Osteocyte (in vitro differentiated cells): ENCODE results near the gene LMO1. TPM values are rescaled to one million over a fixed set of nuclear protein-coding genes. Genes with fewer than 3 reads are reported as not detected.

ENCODE experiments used
- DNase-seq: peaks from one replicate; pipeline ENCODE4 v3.0.0; 2021; ENCODE audit warnings: mixed read lengths; ENCODE audit not compliant: unreplicated experiment; ENCODE audit errors: extremely low spot score
- H3K27ac Mint-ChIP-seq: one replicate; pipeline ENCODE4 v1.8.0; 2021; ENCODE audit warnings: mild to moderate bottlenecking, mixed read lengths; ENCODE audit not compliant: unreplicated experiment
- H3K27me3 Mint-ChIP-seq: one replicate; pipeline ENCODE4 v1.8.0; 2021; ENCODE audit warnings: mixed read lengths; ENCODE audit not compliant: unreplicated experiment
- H3K36me3 Mint-ChIP-seq: one replicate; pipeline ENCODE4 v1.8.0; 2021; ENCODE audit warnings: mixed read lengths; ENCODE audit not compliant: unreplicated experiment
- H3K4me1 Mint-ChIP-seq: one replicate; pipeline ENCODE4 v1.8.0; 2021; ENCODE audit warnings: mixed read lengths; ENCODE audit not compliant: unreplicated experiment
- H3K4me3 Mint-ChIP-seq: one replicate; pipeline ENCODE4 v1.8.0; 2021; ENCODE audit warnings: mild to moderate bottlenecking, moderate library complexity, mixed read lengths; ENCODE audit not compliant: unreplicated experiment
- H3K9me3 Mint-ChIP-seq: one replicate; pipeline ENCODE4 v1.8.0; 2021; ENCODE audit warnings: mixed read lengths; ENCODE audit not compliant: unreplicated experiment
- CTCF ChIP-seq: fragments of 200-600 bp; sonication (generic); IDR thresholded peaks from 2 replicates; pipeline ENCODE4 v1.5.0; 2021; ENCODE audit warnings: antibody characterized with exemption, mild to moderate bottlenecking, moderate library complexity
- total RNA-seq: library from RNA; stranded (reverse); gene quantifications from 2 replicates; pipeline ENCODE4 v1.2.1, GENCODE V29; 2021

The LMO1 gene
- total RNA-seq, 1 donor from 2014 or later: not detected

GRCh38 chr11:8250981-8251615 is 12.6 kb downstream of the LMO1 start:
- DNase-seq: no peak
- Mint-ChIP-seq H3K27ac (no peak overlapping the region), H3K4me3 (no peak overlapping the region), H3K9me3 (no peaks in the 10 kb centered on the region), H3K27me3 (peaks cover 32% of the 10 kb centered on the region), H3K4me1 (no peaks in the 10 kb centered on the region), H3K36me3 (no peaks in the 10 kb centered on the region)
- TF ChIP-seq CTCF: no peak

- Mint-ChIP-seq H3K4me1 (no peaks in the 10 kb centered on the region), H3K9me3 (no peaks in the 10 kb centered on the region), H3K36me3 (no peaks in the 10 kb centered on the region), H3K4me3 (no peak overlapping the region), H3K27ac (no peak overlapping the region), H3K27me3 (peaks cover 34% of the 10 kb centered on the region)
- no peak for DNase-seq
- TF ChIP-seq CTCF: no peak
These were observed 13.2 kb downstream of the LMO1 start for GRCh38 chr11:8250434-8250833.

GRCh38 chr11:8249482-8249881 is 14.2 kb downstream of the LMO1 start:
- no peaks in the 10 kb centered on the region for H3K4me1 Mint-ChIP-seq

GRCh38 chr11:8248786-8249185 is 14.9 kb downstream of the LMO1 start:
- Mint-ChIP-seq H3K27ac (no peak overlapping the region), H3K4me3 (no peak overlapping the region), H3K9me3 (no peaks in the 10 kb centered on the region), H3K27me3 (peaks cover 40% of the 10 kb centered on the region), H3K36me3 (no peaks in the 10 kb centered on the region), H3K4me1 (no peaks in the 10 kb centered on the region)
- no peak for DNase-seq
- no peak for TF ChIP-seq CTCF

More at GRCh38 chr11:8249482-8249881, 14.2 kb downstream of the LMO1 start:
- DNase-seq: no peak
- Mint-ChIP-seq H3K27me3 (peaks cover 34% of the 10 kb centered on the region), H3K27ac (no peak overlapping the region), H3K36me3 (no peaks in the 10 kb centered on the region), H3K4me3 (no peak overlapping the region), H3K9me3 (no peaks in the 10 kb centered on the region)
- TF ChIP-seq CTCF: no peak

GRCh38 chr11:8247312-8247711 is 16.4 kb downstream of the LMO1 start:
- H3K27me3 Mint-ChIP-seq: peaks cover 49% of the 10 kb centered on the region
- no peak overlapping the region for H3K4me3 Mint-ChIP-seq
- TF ChIP-seq CTCF: peak; percentile 36
- no peaks in the 10 kb centered on the region for H3K4me1 Mint-ChIP-seq
- no peak for DNase-seq
- H3K9me3 Mint-ChIP-seq: no peaks in the 10 kb centered on the region
- no peaks in the 10 kb centered on the region for H3K36me3 Mint-ChIP-seq
- H3K27ac Mint-ChIP-seq: no peak overlapping the region
